IMR-90 (cell line): ENCODE measurements around the gene CASK.

Source experiments
- POLR2A ChIP-seq: IDR thresholded peaks from 2 replicates; pipeline ENCODE4 v1.6.1; 2012; ENCODE audit warnings: mild to moderate bottlenecking, low read depth, low read length
- RAD21 ChIP-seq: IDR thresholded peaks from 2 replicates; pipeline ENCODE4 v1.6.1; 2012; ENCODE audit warnings: low read length, improper control_type of control experiment
- USF2 ChIP-seq: fragments of 150-350 bp; IDR thresholded peaks from 2 replicates; pipeline ENCODE4 v1.6.1; 2017; ENCODE audit warnings: mild to moderate bottlenecking, antibody characterized with exemption, low read length, low read depth
- TF ChIP-seq, protein P1 (sequence below): conservative IDR thresholded peaks from 2 replicates; pipeline ENCODE4 v1.5.1; 2012; ENCODE audit warnings: mild to moderate bottlenecking, low read depth, low read length, improper control_type of control experiment

GRCh38 chrX:41670112-41670511 lies 253.2 kb downstream of the CASK start:
- TF ChIP-seq, protein P1, sequence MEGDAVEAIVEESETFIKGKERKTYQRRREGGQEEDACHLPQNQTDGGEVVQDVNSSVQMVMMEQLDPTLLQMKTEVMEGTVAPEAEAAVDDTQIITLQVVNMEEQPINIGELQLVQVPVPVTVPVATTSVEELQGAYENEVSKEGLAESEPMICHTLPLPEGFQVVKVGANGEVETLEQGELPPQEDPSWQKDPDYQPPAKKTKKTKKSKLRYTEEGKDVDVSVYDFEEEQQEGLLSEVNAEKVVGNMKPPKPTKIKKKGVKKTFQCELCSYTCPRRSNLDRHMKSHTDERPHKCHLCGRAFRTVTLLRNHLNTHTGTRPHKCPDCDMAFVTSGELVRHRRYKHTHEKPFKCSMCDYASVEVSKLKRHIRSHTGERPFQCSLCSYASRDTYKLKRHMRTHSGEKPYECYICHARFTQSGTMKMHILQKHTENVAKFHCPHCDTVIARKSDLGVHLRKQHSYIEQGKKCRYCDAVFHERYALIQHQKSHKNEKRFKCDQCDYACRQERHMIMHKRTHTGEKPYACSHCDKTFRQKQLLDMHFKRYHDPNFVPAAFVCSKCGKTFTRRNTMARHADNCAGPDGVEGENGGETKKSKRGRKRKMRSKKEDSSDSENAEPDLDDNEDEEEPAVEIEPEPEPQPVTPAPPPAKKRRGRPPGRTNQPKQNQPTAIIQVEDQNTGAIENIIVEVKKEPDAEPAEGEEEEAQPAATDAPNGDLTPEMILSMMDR, result no peak
- no peak for TF ChIP-seq RAD21
- no peak for TF ChIP-seq POLR2A
- TF ChIP-seq USF2, result no peak
